Urothelium cell line (cell line): ENCODE data around the gene CIRBP.

Source experiments
- DNase-seq: peaks from one replicate; pipeline ENCODE4 v3.0.0; 2011; ENCODE audit warnings: low spot score, mixed read lengths
- FAIRE-seq: peaks from 2 replicates; lab custom pipeline; 2011; peaks lifted over from hg19 to GRCh38; lab: Jason Lieb, UNC

The CIRBP gene

GRCh38 chr19:1269065-1269477 lies at the start of gene CIRBP:
CIRBP (plus strand) TSS chr19:1269332; CDS start chr19:1270934, 1,602 bp downstream.
- no peak for FAIRE-seq
- DNase-seq: peak; percentile 93

- no peak for FAIRE-seq
- DNase-seq: no peak
These were observed 49.2 kb upstream of the CIRBP start for GRCh38 chr19:1219786-1220476.

- DNase-seq (no peak), FAIRE-seq (no peak)
These were observed 48.6 kb upstream of the CIRBP start for GRCh38 chr19:1220477-1220930.

- no peak for DNase-seq
- FAIRE-seq: no peak
These were observed 47.9 kb upstream of the CIRBP start for GRCh38 chr19:1220976-1221903.

- FAIRE-seq (no peak), DNase-seq (no peak)
These were observed 47.3 kb upstream of the CIRBP start for GRCh38 chr19:1221904-1222255.

GRCh38 chr19:1222394-1222793 lies 46.7 kb upstream of the CIRBP start:
- no peak for DNase-seq
- FAIRE-seq: no peak

- peak; percentile 44 for DNase-seq
- FAIRE-seq: no peak
These were observed 45.9 kb upstream of the CIRBP start for GRCh38 chr19:1223018-1223855.

- FAIRE-seq (no peak), DNase-seq (no peak)
These were observed 44.9 kb upstream of the CIRBP start for GRCh38 chr19:1224047-1224825.

- FAIRE-seq (no peak), DNase-seq (no peak)
These were observed 44.3 kb upstream of the CIRBP start for GRCh38 chr19:1224847-1225246.

GRCh38 chr19:1225440-1226226 lies 43.5 kb upstream of the CIRBP start:
- FAIRE-seq (no peak), DNase-seq (no peak)

GRCh38 chr19:1226227-1226518 lies 43.0 kb upstream of the CIRBP start:
- no peak for FAIRE-seq

GRCh38 chr19:1226522-1227303 lies 42.4 kb upstream of the CIRBP start:
- DNase-seq (no peak), FAIRE-seq (no peak)

More at GRCh38 chr19:1226227-1226518, 43.0 kb upstream of the CIRBP start:
- no peak for DNase-seq

- DNase-seq: no peak
- no peak for FAIRE-seq
These were observed 41.7 kb upstream of the CIRBP start for GRCh38 chr19:1227304-1228054.

- DNase-seq (no peak), FAIRE-seq (no peak)
These were observed 40.8 kb upstream of the CIRBP start for GRCh38 chr19:1228161-1228957.

- FAIRE-seq (no peak), DNase-seq (no peak)
These were observed 39.8 kb upstream of the CIRBP start for GRCh38 chr19:1229056-1229923.
